Mesenchymal stem cell (in vitro differentiated cells and primary cell): ENCODE results near the gene MYD88.

ENCODE experiments used
- DNase-seq: peaks from one replicate; pipeline ENCODE4 v3.0.0-alpha.2; 2013
- H2AFZ ChIP-seq: one replicate; pipeline ENCODE4 v1.6.1; 2013; ENCODE audit warnings: low read depth, mild to moderate bottlenecking, control low read depth, inconsistent platforms, low read length, moderate library complexity
- H2AK5ac ChIP-seq: 2 replicates; pipeline ENCODE4 v1.6.1; 2013; ENCODE audit warnings: low read length, moderate library complexity, mild to moderate bottlenecking, inconsistent platforms; ENCODE audit not compliant: severe bottlenecking
- H2BK120ac ChIP-seq: one replicate; pipeline ENCODE4 v1.6.1; 2013; ENCODE audit warnings: low read depth, mild to moderate bottlenecking, inconsistent platforms, low read length, moderate library complexity
- H2BK12ac ChIP-seq, 2 experiments: one replicate each; pipeline ENCODE4 v1.6.1; 2013; ENCODE audit warnings: inconsistent platforms in 2 of 2, low read length in 2 of 2, mild to moderate bottlenecking in 2 of 2, moderate library complexity in 2 of 2, control low read depth in 1 of 2
- H2BK15ac ChIP-seq: one replicate; pipeline ENCODE4 v1.6.1; 2013; ENCODE audit warnings: mild to moderate bottlenecking, low read depth, inconsistent platforms; ENCODE audit not compliant: poor library complexity, severe bottlenecking
- H2BK5ac ChIP-seq: 2 replicates; pipeline ENCODE4 v1.6.1; 2013; ENCODE audit warnings: low read depth, mild to moderate bottlenecking, low read length, control low read depth, inconsistent platforms; ENCODE audit not compliant: poor library complexity, severe bottlenecking
- H3K14ac ChIP-seq, 2 experiments: one replicate each; pipeline ENCODE4 v1.6.1; 2013; ENCODE audit warnings: inconsistent platforms in 2 of 2, low read length in 2 of 2, control low read depth in 1 of 2, mild to moderate bottlenecking in 1 of 2, moderate library complexity in 1 of 2
- H3K18ac ChIP-seq, 2 experiments: one replicate each; pipeline ENCODE4 v1.6.1; 2013; ENCODE audit warnings: inconsistent platforms in 2 of 2, low read length in 2 of 2, control low read depth in 1 of 2, low read depth in 1 of 2, mild to moderate bottlenecking in 1 of 2
- H3K23ac ChIP-seq, 2 experiments: one replicate each; pipeline ENCODE4 v1.6.1; 2013; ENCODE audit warnings: inconsistent platforms in 2 of 2, low read length in 2 of 2, mild to moderate bottlenecking in 2 of 2, moderate library complexity in 2 of 2, control low read depth in 1 of 2
- H3K27ac ChIP-seq: 2 replicates; pipeline ENCODE4 v1.5.1; 2013; ENCODE audit warnings: mild to moderate bottlenecking, moderate library complexity, low read length, control low read depth, inconsistent platforms; ENCODE audit not compliant: poor library complexity, severe bottlenecking
- H3K27me3 ChIP-seq, 2 experiments: 2 replicates each; pipeline versions ENCODE4 v1.6.1 to v1.7.0; 2013; ENCODE audit warnings: low read length in 2 of 2, mild to moderate bottlenecking in 2 of 2, moderate library complexity in 2 of 2, control low read depth in 1 of 2, inconsistent platforms in 1 of 2; ENCODE audit not compliant: control insufficient read depth in 1 of 2, insufficient read depth in 1 of 2
- H3K36me3 ChIP-seq, 2 experiments: 2 replicates each; pipeline versions ENCODE4 v1.6.1 to v1.7.0; 2013; ENCODE audit warnings: low read length in 2 of 2, control low read depth in 1 of 2, inconsistent platforms in 1 of 2, low read depth in 1 of 2, mild to moderate bottlenecking in 1 of 2; ENCODE audit not compliant: insufficient read depth in 2 of 2, control insufficient read depth in 1 of 2
- H3K4ac ChIP-seq, 2 experiments: one replicate each; pipeline ENCODE4 v1.6.1; 2013; ENCODE audit warnings: inconsistent platforms in 2 of 2, low read length in 2 of 2, mild to moderate bottlenecking in 2 of 2, moderate library complexity in 2 of 2, control low read depth in 1 of 2, low read depth in 1 of 2
- H3K4me1 ChIP-seq: 2 replicates; pipeline ENCODE4 v1.6.1; 2013; ENCODE audit warnings: low read depth, low read length, control low read depth; ENCODE audit not compliant: control insufficient read depth, insufficient read depth
- H3K4me2 ChIP-seq: 2 replicates; pipeline ENCODE4 v1.6.1; 2013; ENCODE audit warnings: low read length, mild to moderate bottlenecking, inconsistent platforms; ENCODE audit not compliant: poor library complexity, severe bottlenecking
- H3K4me3 ChIP-seq, 2 experiments: 2 replicates each; pipeline versions ENCODE4 v1.5.1 to v1.7.0; 2013; ENCODE audit warnings: low read length in 2 of 2, mild to moderate bottlenecking in 2 of 2, control low read depth in 1 of 2, low read depth in 1 of 2; ENCODE audit not compliant: insufficient read depth in 1 of 2
- H3K79me1 ChIP-seq: replicated peaks from 2 replicates; pipeline ENCODE4 v1.6.1; 2013; ENCODE audit warnings: mild to moderate bottlenecking, control low read depth, low read length, inconsistent platforms; ENCODE audit not compliant: poor library complexity, severe bottlenecking
- H3K9ac ChIP-seq: 2 replicates; pipeline ENCODE4 v1.7.0; 2013; ENCODE audit warnings: mild to moderate bottlenecking, low read length, moderate library complexity
- H3K9me3 ChIP-seq: 2 replicates; pipeline ENCODE4 v1.7.0; 2013; ENCODE audit warnings: mild to moderate bottlenecking, low read length; ENCODE audit not compliant: control insufficient read depth
- H4K8ac ChIP-seq: one replicate; pipeline ENCODE4 v1.6.1; 2013; ENCODE audit warnings: inconsistent platforms, mild to moderate bottlenecking, low read length, moderate library complexity
- H4K91ac ChIP-seq: one replicate; pipeline ENCODE4 v1.6.1; 2013; ENCODE audit warnings: mild to moderate bottlenecking, low read length, inconsistent platforms
- WGBS: methylation state at CpG from one replicate; pipeline ENCODE4 v1.1.7; 2013; ENCODE audit warnings: mixed read lengths; 5-methylcytosine and 5-hydroxymethylcytosine counted together

MYD88 gene

DNA sequence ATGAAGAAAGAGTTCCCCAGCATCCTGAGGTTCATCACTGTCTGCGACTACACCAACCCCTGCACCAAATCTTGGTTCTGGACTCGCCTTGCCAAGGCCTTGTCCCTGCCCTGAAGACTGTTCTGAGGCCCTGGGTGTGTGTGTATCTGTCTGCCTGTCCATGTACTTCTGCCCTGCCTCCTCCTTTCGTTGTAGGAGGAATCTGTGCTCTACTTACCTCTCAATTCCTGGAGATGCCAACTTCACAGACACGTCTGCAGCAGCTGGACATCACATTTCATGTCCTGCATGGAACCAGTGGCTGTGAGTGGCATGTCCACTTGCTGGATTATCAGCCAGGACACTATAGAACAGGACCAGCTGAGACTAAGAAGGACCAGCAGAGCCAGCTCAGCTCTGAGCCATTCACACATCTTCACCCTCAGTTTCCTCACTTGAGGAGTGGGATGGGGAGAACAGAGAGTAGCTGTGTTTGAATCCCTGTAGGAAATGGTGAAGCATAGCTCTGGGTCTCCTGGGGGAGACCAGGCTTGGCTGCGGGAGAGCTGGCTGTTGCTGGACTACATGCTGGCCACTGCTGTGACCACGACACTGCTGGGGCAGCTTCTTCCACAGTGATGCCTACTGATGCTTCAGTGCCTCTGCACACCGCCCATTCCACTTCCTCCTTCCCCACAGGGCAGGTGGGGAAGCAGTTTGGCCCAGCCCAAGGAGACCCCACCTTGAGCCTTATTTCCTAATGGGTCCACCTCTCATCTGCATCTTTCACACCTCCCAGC lies 2.9 kb downstream of the MYD88 start:
- Histone ChIP-seq H4K91ac (no peak overlapping the region), H3K18ac (no peak overlapping the region), H3K4me3 (no peak overlapping the region), H3K4ac (no peak overlapping the region), H2BK12ac (no peak overlapping the region), H2BK15ac (no peak overlapping the region), H2BK5ac (no peak overlapping the region), H2BK120ac (no peak overlapping the region), H3K9ac (no peak overlapping the region), H3K36me3 (peaks cover 23 to 24% of the 10 kb centered on the region in 2 experiments), H3K9me3 (peaks cover 6% of the 10 kb centered on the region), H3K27me3 (no peaks in the 10 kb centered on the region), H3K4me2 (no peak overlapping the region), H3K27ac (no peak overlapping the region), H3K23ac (no peak overlapping the region), H3K79me1 (peaks cover 21% of the 10 kb centered on the region), H2AK5ac (no peak overlapping the region), H2AFZ (no peak overlapping the region), H3K4me1 (peaks cover 26% of the 10 kb centered on the region), H3K14ac (no peak overlapping the region), H4K8ac (no peak overlapping the region)
- WGBS = 95% methylated on average over 7 of the region's 7 CpGs
- DNase-seq = no peak

DNA sequence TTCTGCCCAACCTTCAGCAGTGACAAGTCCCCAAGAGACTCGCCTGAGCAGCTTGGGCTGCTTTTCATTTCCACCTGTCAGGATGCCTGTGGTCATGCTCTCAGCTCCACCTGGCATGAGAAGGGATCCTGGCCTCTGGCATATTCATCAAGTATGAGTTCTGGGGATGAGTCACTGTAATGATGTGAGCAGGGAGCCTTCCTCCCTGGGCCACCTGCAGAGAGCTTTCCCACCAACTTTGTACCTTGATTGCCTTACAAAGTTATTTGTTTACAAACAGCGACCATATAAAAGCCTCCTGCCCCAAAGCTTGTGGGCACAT lies 3.5 kb downstream of the MYD88 start:
- Histone ChIP-seq H3K4me3 (no peak overlapping the region), H3K4me2 (no peak overlapping the region), H2BK5ac (no peak overlapping the region), H3K4me1 (peaks cover 26% of the 10 kb centered on the region), H2AFZ (no peak overlapping the region), H2AK5ac (no peak overlapping the region), H4K8ac (no peak overlapping the region), H2BK120ac (no peak overlapping the region), H3K9ac (no peak overlapping the region), H2BK15ac (no peak overlapping the region), H3K14ac (no peak overlapping the region), H2BK12ac (no peak overlapping the region), H3K27me3 (no peaks in the 10 kb centered on the region), H3K9me3 (peaks cover 11% of the 10 kb centered on the region), H3K79me1 (peaks cover 21% of the 10 kb centered on the region), H3K4ac (no peak overlapping the region), H3K23ac (no peak overlapping the region), H4K91ac (no peak overlapping the region), H3K36me3 (peaks cover 23 to 24% of the 10 kb centered on the region in 2 experiments), H3K18ac (no peak overlapping the region), H3K27ac (no peak overlapping the region)
- DNase-seq = no peak
- 90% methylated on average over 2 of the region's 2 CpGs for WGBS

GRCh38 chr3:38142959-38143358 lies 4.5 kb downstream of the MYD88 start:
- H3K36me3 ChIP-seq = peaks cover 23 to 24% of the 10 kb centered on the region in 2 experiments
- H2BK12ac ChIP-seq = no peak overlapping the region
- H2AFZ ChIP-seq = no peak overlapping the region
- H2AK5ac ChIP-seq = no peak overlapping the region
- H3K27ac ChIP-seq = no peak overlapping the region
- H4K91ac ChIP-seq = no peak overlapping the region
- no peak overlapping the region for H2BK15ac ChIP-seq
- no peak overlapping the region for H3K4ac ChIP-seq
- H3K9me3 ChIP-seq = peaks cover 14% of the 10 kb centered on the region
- H3K18ac ChIP-seq = no peak overlapping the region
- H3K23ac ChIP-seq = no peak overlapping the region
- no peaks in the 10 kb centered on the region for H3K27me3 ChIP-seq
- H3K4me2 ChIP-seq = no peak overlapping the region
- 100% methylated on average over 1 of the region's 1 CpG for WGBS
- no peak overlapping the region for H2BK5ac ChIP-seq
- no peak overlapping the region for H2BK120ac ChIP-seq
- H3K4me1 ChIP-seq = peaks cover 22% of the 10 kb centered on the region
- H3K4me3 ChIP-seq = no peak overlapping the region
- H3K79me1 ChIP-seq = peaks cover 19% of the 10 kb centered on the region
- no peak overlapping the region for H3K9ac ChIP-seq
- no peak overlapping the region for H3K14ac ChIP-seq
- no peak overlapping the region for H4K8ac ChIP-seq
- DNase-seq = no peak

DNA sequence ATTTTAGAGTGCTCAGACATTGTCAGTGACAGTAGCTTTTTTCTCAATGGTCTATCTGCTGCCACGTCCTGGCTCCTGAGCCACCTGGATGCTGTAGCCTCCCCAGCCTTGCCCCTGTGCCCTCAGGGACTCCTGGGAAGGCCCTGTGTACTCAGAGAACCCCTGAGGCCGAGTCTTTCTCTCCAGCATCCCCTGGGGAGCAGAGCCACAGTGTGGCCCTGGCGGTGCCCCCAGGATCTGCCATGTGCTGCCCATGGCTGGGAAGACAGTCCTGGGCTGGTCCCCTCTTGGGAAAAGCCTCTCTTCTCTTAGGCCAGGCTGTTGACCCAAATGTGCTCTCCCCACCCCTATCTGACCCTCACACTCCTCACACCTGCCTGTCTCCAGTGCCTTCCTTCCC lies 5.0 kb downstream of the MYD88 start:
- H3K4ac ChIP-seq = no peak overlapping the region

More for the DNA sequence above, 5.0 kb downstream of the MYD88 start:
- H3K27me3 ChIP-seq = no peaks in the 10 kb centered on the region
- H2BK12ac ChIP-seq = no peak overlapping the region
- H3K4me2 ChIP-seq = no peak overlapping the region
- H2AFZ ChIP-seq = no peak overlapping the region
- H3K36me3 ChIP-seq = peaks cover 23 to 24% of the 10 kb centered on the region in 2 experiments
- no peak overlapping the region for H3K18ac ChIP-seq
- no peak overlapping the region for H2BK5ac ChIP-seq
- H3K23ac ChIP-seq = no peak overlapping the region
- H3K9ac ChIP-seq = no peak overlapping the region
- H3K4me3 ChIP-seq = no peak overlapping the region
- H2BK15ac ChIP-seq = no peak overlapping the region
- 73% methylated on average over 3 of the region's 3 CpGs for WGBS
- H3K79me1 ChIP-seq = peaks cover 19% of the 10 kb centered on the region
- no peak overlapping the region for H4K91ac ChIP-seq
- H3K4me1 ChIP-seq = peaks cover 17% of the 10 kb centered on the region
- DNase-seq = no peak
- H3K9me3 ChIP-seq = peaks cover 14% of the 10 kb centered on the region
- no peak overlapping the region for H3K27ac ChIP-seq
- H3K14ac ChIP-seq = no peak overlapping the region
- no peak overlapping the region for H2AK5ac ChIP-seq
- H2BK120ac ChIP-seq = no peak overlapping the region
- H4K8ac ChIP-seq = no peak overlapping the region
